ENCODE measurements around the gene LTBP4.
A peak's percentile ranks its signal among the peaks of the same experiment; 100 is the strongest.
"Not testable (repeated sequence)": the region's sequence is repeated elsewhere in the genome, so short reads cannot be mapped to it uniquely, and the experiment has no call there.

Gene LTBP4

GRCh38 chr19:40611900-40612698, 10.9 kb downstream of the LTBP4 start:
- DNase-seq (ENCODE audit: low read depth in 2 of 2) = no peak

GRCh38 chr19:40612831-40613689, 11.9 kb downstream of the LTBP4 start:
- DNase-seq (ENCODE audit: low read depth in 2 of 2) = peak; percentile 55 to 64

- peak; percentile 79 to 83 for DNase-seq (ENCODE audit: low read depth in 2 of 2)
Observed at GRCh38 chr19:40613690-40614621, 12.8 kb downstream of the LTBP4 start.

GRCh38 chr19:40614622-40615411, 13.6 kb downstream of the LTBP4 start:
- DNase-seq (ENCODE audit: low read depth in 2 of 2) = peak; percentile 88 to 96

GRCh38 chr19:40616178-40616577, 15.0 kb downstream of the LTBP4 start:
- DNase-seq (ENCODE audit: low read depth in 2 of 2) = no peak

- no peak for DNase-seq (ENCODE audit: low read depth in 2 of 2)
Observed at GRCh38 chr19:40616941-40617340, 15.8 kb downstream of the LTBP4 start.

GRCh38 chr19:40617961-40618360, 16.8 kb downstream of the LTBP4 start:
- DNase-seq (ENCODE audit: low read depth in 2 of 2) = no peak

GRCh38 chr19:40619333-40620160, 18.4 kb downstream of the LTBP4 start:
- no peak for DNase-seq (ENCODE audit: low read depth in 2 of 2)

GRCh38 chr19:40620161-40620485, 19.0 kb downstream of the LTBP4 start:
- no peak for DNase-seq (ENCODE audit: low read depth in 2 of 2)

GRCh38 chr19:40621283-40621682, 20.1 kb downstream of the LTBP4 start:
- DNase-seq (ENCODE audit: low read depth in 2 of 2) = no peak

GRCh38 chr19:40621966-40622772, 21.0 kb downstream of the LTBP4 start:
- no peak for DNase-seq (ENCODE audit: low read depth in 2 of 2)

- no peak for DNase-seq (ENCODE audit: low read depth in 2 of 2)
Observed at GRCh38 chr19:40622773-40623075, 21.6 kb downstream of the LTBP4 start.

- no peak for DNase-seq (ENCODE audit: low read depth in 2 of 2)
Observed at GRCh38 chr19:40623403-40624251, 22.5 kb downstream of the LTBP4 start.

- not testable (repeated sequence) for DNase-seq (ENCODE audit: low read depth in 2 of 2)
Observed at GRCh38 chr19:40624369-40625153, 23.4 kb downstream of the LTBP4 start.

GRCh38 chr19:40625406-40626120, 24.4 kb downstream of the LTBP4 start:
- no peak for DNase-seq (ENCODE audit: low read depth in 2 of 2)

GRCh38 chr19:40626918-40627317, 25.7 kb downstream of the LTBP4 start:
- no peak for DNase-seq (ENCODE audit: low read depth in 2 of 2)
